Nephron progenitor cell (in vitro differentiated cells): ENCODE data around the gene LIPI.

Experiments
- DNase-seq: peaks from one replicate; pipeline ENCODE4 v3.0.0; 2021
- H3K27ac Mint-ChIP-seq: 2 replicates; pipeline ENCODE4 v1.8.0; 2021; ENCODE audit warnings: mild to moderate bottlenecking, moderate library complexity, mixed read lengths
- H3K27me3 Mint-ChIP-seq: 2 replicates; pipeline ENCODE4 v1.8.0; 2021; ENCODE audit warnings: mild to moderate bottlenecking, low read depth, mixed read lengths; ENCODE audit not compliant: poor library complexity
- H3K36me3 Mint-ChIP-seq: 2 replicates; pipeline ENCODE4 v1.8.0; 2021; ENCODE audit warnings: low read depth, mixed read lengths
- H3K4me1 Mint-ChIP-seq: 2 replicates; pipeline ENCODE4 v1.8.0; 2021; ENCODE audit warnings: mixed read lengths
- H3K4me3 Mint-ChIP-seq: 2 replicates; pipeline ENCODE4 v1.8.0; 2021; ENCODE audit warnings: mild to moderate bottlenecking, moderate library complexity, mixed read lengths
- H3K9me3 Mint-ChIP-seq: 2 replicates; pipeline ENCODE4 v1.8.0; 2021; ENCODE audit warnings: mild to moderate bottlenecking, moderate library complexity, mixed read lengths
- TF ChIP-seq, protein P1 (sequence below): fragments of 200-600 bp; sonication (generic); IDR thresholded peaks from 2 replicates; pipeline ENCODE4 v1.5.0; 2021; ENCODE audit warnings: antibody characterized with exemption

The LIPI gene

DNA sequence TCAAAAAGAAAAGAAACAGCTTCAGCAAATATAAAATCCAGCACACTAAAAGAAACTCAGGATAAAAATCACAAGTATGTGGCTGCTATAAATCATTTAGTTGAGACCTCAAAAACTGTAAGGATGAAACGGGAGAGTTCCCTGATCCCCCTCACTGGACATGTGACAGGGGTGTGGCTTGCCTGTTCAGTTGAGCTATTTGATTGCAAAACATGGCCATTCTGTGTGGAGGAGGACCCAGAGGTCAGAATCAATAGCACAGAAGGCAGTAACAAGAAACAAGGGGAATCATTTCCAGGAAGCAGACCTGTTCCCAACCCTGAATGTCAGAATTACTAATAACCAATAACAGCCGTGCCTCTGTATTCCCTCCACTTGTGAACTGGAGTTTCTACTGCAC is 33.1 kb upstream of the LIPI start:
- no peak for DNase-seq
- Mint-ChIP-seq H3K4me1 (no peaks in the 10 kb centered on the region), H3K4me3 (no peak overlapping the region), H3K27ac (no peak overlapping the region), H3K9me3 (peaks cover 18% of the 10 kb centered on the region), H3K27me3 (peaks cover 3% of the 10 kb centered on the region), H3K36me3 (no peaks in the 10 kb centered on the region)
- TF ChIP-seq, protein P1, sequence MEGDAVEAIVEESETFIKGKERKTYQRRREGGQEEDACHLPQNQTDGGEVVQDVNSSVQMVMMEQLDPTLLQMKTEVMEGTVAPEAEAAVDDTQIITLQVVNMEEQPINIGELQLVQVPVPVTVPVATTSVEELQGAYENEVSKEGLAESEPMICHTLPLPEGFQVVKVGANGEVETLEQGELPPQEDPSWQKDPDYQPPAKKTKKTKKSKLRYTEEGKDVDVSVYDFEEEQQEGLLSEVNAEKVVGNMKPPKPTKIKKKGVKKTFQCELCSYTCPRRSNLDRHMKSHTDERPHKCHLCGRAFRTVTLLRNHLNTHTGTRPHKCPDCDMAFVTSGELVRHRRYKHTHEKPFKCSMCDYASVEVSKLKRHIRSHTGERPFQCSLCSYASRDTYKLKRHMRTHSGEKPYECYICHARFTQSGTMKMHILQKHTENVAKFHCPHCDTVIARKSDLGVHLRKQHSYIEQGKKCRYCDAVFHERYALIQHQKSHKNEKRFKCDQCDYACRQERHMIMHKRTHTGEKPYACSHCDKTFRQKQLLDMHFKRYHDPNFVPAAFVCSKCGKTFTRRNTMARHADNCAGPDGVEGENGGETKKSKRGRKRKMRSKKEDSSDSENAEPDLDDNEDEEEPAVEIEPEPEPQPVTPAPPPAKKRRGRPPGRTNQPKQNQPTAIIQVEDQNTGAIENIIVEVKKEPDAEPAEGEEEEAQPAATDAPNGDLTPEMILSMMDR: no peak

- no peaks in the 10 kb centered on the region for H3K4me1 Mint-ChIP-seq
- H3K36me3 Mint-ChIP-seq: no peaks in the 10 kb centered on the region
- H3K27me3 Mint-ChIP-seq: peaks cover 3% of the 10 kb centered on the region
- peaks cover 14% of the 10 kb centered on the region for H3K9me3 Mint-ChIP-seq
- no peak overlapping the region for H3K27ac Mint-ChIP-seq
- TF ChIP-seq, protein P1: no peak
- no peak for DNase-seq
- H3K4me3 Mint-ChIP-seq: no peak overlapping the region
Observed at GRCh38 chr21:14243461-14243860, 32.7 kb upstream of the LIPI start.

- Mint-ChIP-seq H3K4me3 (no peak overlapping the region), H3K27me3 (peaks cover 7% of the 10 kb centered on the region), H3K27ac (no peak overlapping the region), H3K9me3 (peaks cover 10% of the 10 kb centered on the region), H3K36me3 (no peaks in the 10 kb centered on the region), H3K4me1 (no peaks in the 10 kb centered on the region)
- TF ChIP-seq, protein P1: no peak
- no peak for DNase-seq
Observed at GRCh38 chr21:14241297-14241696, 30.5 kb upstream of the LIPI start.

DNA sequence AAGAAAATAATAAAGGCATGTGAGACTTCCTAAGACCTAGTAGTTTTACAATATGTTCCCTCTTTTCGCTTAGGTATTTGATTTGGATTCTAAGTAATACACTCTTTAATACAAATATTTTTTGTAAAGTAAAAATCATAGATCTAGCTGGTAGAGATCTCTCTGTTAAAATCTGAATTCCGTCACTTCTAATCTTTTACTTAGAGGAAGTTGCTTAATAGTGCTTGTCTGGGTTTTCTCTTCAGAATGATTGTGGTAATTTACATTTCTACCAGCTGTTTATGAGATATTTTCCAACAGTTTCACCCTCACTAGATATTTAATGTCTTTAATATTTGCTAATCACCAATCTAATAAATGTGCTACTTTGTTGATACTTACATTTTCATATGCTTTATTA is 28.5 kb upstream of the LIPI start:
- no peaks in the 10 kb centered on the region for H3K4me1 Mint-ChIP-seq
- H3K27me3 Mint-ChIP-seq: peaks cover 4% of the 10 kb centered on the region
- H3K9me3 Mint-ChIP-seq: peaks cover 14% of the 10 kb centered on the region
- TF ChIP-seq, protein P1: no peak
- no peak overlapping the region for H3K4me3 Mint-ChIP-seq
- DNase-seq: no peak
- no peak overlapping the region for H3K27ac Mint-ChIP-seq
- no peaks in the 10 kb centered on the region for H3K36me3 Mint-ChIP-seq

- H3K27ac Mint-ChIP-seq: no peak overlapping the region
- DNase-seq: no peak
Observed at GRCh38 chr21:14236180-14236579, 25.4 kb upstream of the LIPI start.

GRCh38 chr21:14235101-14235500 is 24.3 kb upstream of the LIPI start:
- H3K27ac Mint-ChIP-seq: no peak overlapping the region
- no peaks in the 10 kb centered on the region for H3K36me3 Mint-ChIP-seq
- H3K4me3 Mint-ChIP-seq: no peak overlapping the region
- peaks cover 4% of the 10 kb centered on the region for H3K27me3 Mint-ChIP-seq
- DNase-seq: no peak
- no peaks in the 10 kb centered on the region for H3K4me1 Mint-ChIP-seq
- TF ChIP-seq, protein P1: no peak
- peaks cover 29% of the 10 kb centered on the region for H3K9me3 Mint-ChIP-seq

More at GRCh38 chr21:14236180-14236579, 25.4 kb upstream of the LIPI start:
- H3K9me3 Mint-ChIP-seq: peaks cover 21% of the 10 kb centered on the region
- no peaks in the 10 kb centered on the region for H3K4me1 Mint-ChIP-seq
- TF ChIP-seq, protein P1: no peak
- no peak overlapping the region for H3K4me3 Mint-ChIP-seq
- no peaks in the 10 kb centered on the region for H3K36me3 Mint-ChIP-seq
- peaks cover 4% of the 10 kb centered on the region for H3K27me3 Mint-ChIP-seq
